Erythroblast (primary cell): ENCODE results near the gene PTH2.

Experiments used
- GATA1 ChIP-seq: IDR thresholded peaks from 2 replicates; pipeline ENCODE4 v1.6.1; 2011; ENCODE audit warnings: low read depth, mild to moderate bottlenecking, control low read depth, low read length, moderate library complexity
- POLR2A ChIP-seq: IDR thresholded peaks from 2 replicates; pipeline ENCODE4 v1.6.1; 2011; ENCODE audit warnings: mild to moderate bottlenecking, low read length

DNA sequence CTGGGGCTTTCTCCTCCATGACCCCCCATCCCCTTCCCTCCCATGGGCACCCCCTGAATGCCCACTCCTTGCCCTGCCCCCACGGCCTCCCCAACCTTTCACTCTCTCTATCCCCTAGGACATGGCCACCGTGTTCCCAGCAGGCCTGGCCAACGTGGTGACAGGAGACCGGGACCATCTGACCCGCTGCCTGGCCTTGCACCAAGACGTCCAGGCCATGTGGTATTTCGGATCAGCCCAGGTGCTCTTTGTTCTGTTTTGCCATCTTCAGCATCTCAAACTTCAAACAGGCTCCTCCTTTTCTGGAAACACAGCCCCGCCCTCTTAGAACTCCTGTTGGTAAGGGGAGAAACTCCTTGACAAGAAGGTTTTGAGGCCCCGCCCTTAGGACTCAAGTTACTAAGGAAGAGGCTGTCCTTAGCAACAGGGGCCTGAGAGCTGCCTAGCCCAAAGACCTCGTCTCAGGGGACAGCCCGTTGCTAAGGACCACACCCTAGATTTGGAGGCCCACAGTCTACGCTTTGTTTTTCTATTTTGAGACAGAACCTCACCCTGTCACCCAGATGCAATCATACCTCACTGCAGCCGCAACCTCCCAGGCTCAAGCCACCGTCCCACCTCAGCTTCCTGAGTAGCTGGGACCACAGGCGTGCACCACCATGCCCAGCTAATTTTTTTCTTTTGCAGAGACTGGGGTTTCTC lies 45.7 kb upstream of the PTH2 start:
- TF ChIP-seq POLR2A = no peak
- no peak for TF ChIP-seq GATA1
